ENCODE measurements around the gene SUMO4.
A peak's percentile ranks its signal among the peaks of the same experiment; 100 is the strongest.

The SUMO4 gene

GRCh38 chr6:149400050-149400449, at the start of gene SUMO4:
Gene SUMO4 (plus strand): TSS chr6:149400262. CDS start chr6:149400392, 130 bp downstream.
- no peak for DNase-seq

GRCh38 chr6:149354009-149354408, 46.1 kb upstream of the SUMO4 start:
- no peak for DNase-seq

- DNase-seq: no peak
Measured at GRCh38 chr6:149356081-149356750, 43.8 kb upstream of the SUMO4 start.

GRCh38 chr6:149357726-149358538, 42.1 kb upstream of the SUMO4 start:
- no peak for DNase-seq

GRCh38 chr6:149359440-149359839, 40.6 kb upstream of the SUMO4 start:
- DNase-seq: no peak

GRCh38 chr6:149360536-149360935, 39.5 kb upstream of the SUMO4 start:
- no peak for DNase-seq

- DNase-seq: peak; percentile 40
Measured at GRCh38 chr6:149362289-149362688, 37.8 kb upstream of the SUMO4 start.

GRCh38 chr6:149363154-149363553, 36.9 kb upstream of the SUMO4 start:
- no peak for DNase-seq

- no peak for DNase-seq
Measured at GRCh38 chr6:149364557-149364956, 35.5 kb upstream of the SUMO4 start.

GRCh38 chr6:149365197-149365596, 34.9 kb upstream of the SUMO4 start:
- no peak for DNase-seq

- no peak for DNase-seq
Measured at GRCh38 chr6:149366267-149366921, 33.7 kb upstream of the SUMO4 start.

- no peak for DNase-seq
Measured at GRCh38 chr6:149368065-149368464, 32.0 kb upstream of the SUMO4 start.

- no peak for DNase-seq
Measured at GRCh38 chr6:149371154-149371553, 28.9 kb upstream of the SUMO4 start.

- no peak for DNase-seq
Measured at GRCh38 chr6:149372062-149372461, 28.0 kb upstream of the SUMO4 start.

- DNase-seq: no peak
Measured at GRCh38 chr6:149373511-149373910, 26.6 kb upstream of the SUMO4 start.

GRCh38 chr6:149379977-149380376, 20.1 kb upstream of the SUMO4 start:
- DNase-seq: no peak

- DNase-seq: no peak
Measured at GRCh38 chr6:149380523-149380922, 19.5 kb upstream of the SUMO4 start.

- DNase-seq: no peak
Measured at GRCh38 chr6:149383371-149383770, 16.7 kb upstream of the SUMO4 start.

GRCh38 chr6:149384464-149384863, 15.6 kb upstream of the SUMO4 start:
- DNase-seq: no peak

GRCh38 chr6:149385998-149386646, 13.9 kb upstream of the SUMO4 start:
- DNase-seq: no peak

GRCh38 chr6:149387779-149388512, 12.1 kb upstream of the SUMO4 start:
- no peak for DNase-seq

GRCh38 chr6:149389509-149390297, 10.4 kb upstream of the SUMO4 start:
- DNase-seq: no peak

Data from activated CD4-positive, alpha-beta T cell treated with anti-CD3 and anti-CD28 coated beads for 48 hours (primary cell).